Breast epithelium (tissue), 4 donors: ENCODE results near the gene FBN2. TPM values are rescaled to one million over a fixed set of nuclear protein-coding genes. Genes with fewer than 3 reads are reported as not detected.

Source experiments
- DNase-seq, 2 donors: peaks; one replicate each; pipeline ENCODE4 v3.0.0-alpha.2; 2019; ENCODE audit warnings: low spot score in 2 of 2
- H3K27ac ChIP-seq, 2 donors: fragments of 200-600 bp; sonication (generic) in 1 of 2; one replicate each; pipeline ENCODE4 v1.5.1; 2016 to 2019; ENCODE audit warnings: mild to moderate bottlenecking in 1 of 2
- H3K27me3 ChIP-seq, 2 donors: fragments of 200-600 bp; sonication (generic) in 1 of 2; one replicate each; pipeline versions ENCODE4 v1.5.1 to v1.6.0; 2017 to 2019; ENCODE audit warnings: control low read depth in 1 of 2, mild to moderate bottlenecking in 1 of 2
- H3K36me3 ChIP-seq: fragments of 200-600 bp; one replicate; pipeline ENCODE4 v1.5.1; 2019
- H3K4me1 ChIP-seq, 2 donors: fragments of 200-600 bp; sonication (generic); one replicate each; pipeline ENCODE4 v1.5.1; 2016 to 2019; ENCODE audit warnings: control low read depth in 1 of 2
- H3K4me3 ChIP-seq, 3 donors: fragments of 200-600 bp; sonication (generic); 1 replicate in 2 of 3; 2 replicates in 1 of 3; pipeline ENCODE4 v1.5.1; 2016 to 2019; ENCODE audit warnings: mild to moderate bottlenecking in 3 of 3, moderate library complexity in 2 of 3
- H3K9me3 ChIP-seq, 2 donors: fragments of 200-600 bp; sonication (generic) in 1 of 2; one replicate each; pipeline ENCODE4 v1.5.1; 2016 to 2019; ENCODE audit warnings: control low read depth in 1 of 2
- CTCF ChIP-seq, 3 donors: fragments of 450-650 bp; IDR thresholded peaks; one replicate each; pipeline ENCODE4 v1.5.1; 2016 to 2017; ENCODE audit warnings: antibody characterized with exemption in 3 of 3, mild to moderate bottlenecking in 3 of 3, moderate library complexity in 3 of 3
- POLR2A ChIP-seq: fragments of 450-650 bp; IDR thresholded peaks from one replicate; pipeline ENCODE4 v1.6.1; 2016; ENCODE audit warnings: antibody characterized with exemption, mild to moderate bottlenecking, moderate library complexity
- POLR2AphosphoS5 ChIP-seq, 3 donors: sonication (generic); formaldehyde crosslinking; IDR thresholded peaks; one replicate each; pipeline ENCODE4 v1.6.1; 2017; ENCODE audit warnings: antibody characterized with exemption in 3 of 3
- intact Hi-C: fragments of 100-400 bp; cut with DNase I; formaldehyde crosslinking; loops from one replicate; pipeline ENCODE4 v1.15.1; 2023; ENCODE audit warnings: low total_unique reads
- total RNA-seq, 3 donors: library from RNA; depleted of rRNA; stranded (reverse); fragments of >200 nt; gene quantifications; one replicate each; pipeline ENCODE4 v1.1.0, GENCODE V29; 2016

FBN2 gene
- total RNA-seq, 3 donors from 2014 or later = 0.88 to 7.5 (median 1.8) TPM

- intact Hi-C loops = no loop called here
These were observed 102.2 kb downstream of the FBN2 start for GRCh38 chr5:128435861-128436260.

GRCh38 chr5:128434993-128435392 is 103.1 kb downstream of the FBN2 start:
- H3K27me3 ChIP-seq = no peaks in the 10 kb centered on the region
- H3K9me3 ChIP-seq = no peaks in the 10 kb centered on the region
- intact Hi-C loops = no loop called here
- H3K4me1 ChIP-seq = no peaks in the 10 kb centered on the region
- no peak overlapping the region for H3K27ac ChIP-seq
- no peaks in the 10 kb centered on the region for H3K36me3 ChIP-seq
- DNase-seq = no peak
- TF ChIP-seq POLR2AphosphoS5 (IDR thresholded peaks at IDR 0.05) = no peak
- H3K4me3 ChIP-seq = no peak overlapping the region

More at GRCh38 chr5:128435861-128436260, 102.2 kb downstream of the FBN2 start:
- no peak for DNase-seq
- TF ChIP-seq POLR2A (no peak), POLR2AphosphoS5 (IDR thresholded peaks at IDR 0.05) (no peak), CTCF (IDR thresholded peaks at IDR 0.05) (no peak)
- H3K27me3 ChIP-seq = no peaks in the 10 kb centered on the region
- no peaks in the 10 kb centered on the region for H3K36me3 ChIP-seq
- no peak overlapping the region for H3K27ac ChIP-seq
- H3K4me1 ChIP-seq = no peaks in the 10 kb centered on the region
- no peaks in the 10 kb centered on the region for H3K9me3 ChIP-seq
- no peak overlapping the region for H3K4me3 ChIP-seq

GRCh38 chr5:128432913-128433440 is 105.1 kb downstream of the FBN2 start:
- TF ChIP-seq POLR2A (no peak), POLR2AphosphoS5 (IDR thresholded peaks at IDR 0.05) (no peak), CTCF (IDR thresholded peaks at IDR 0.05) (no peak)
- no peaks in the 10 kb centered on the region for H3K9me3 ChIP-seq
- H3K4me3 ChIP-seq = no peak overlapping the region
- H3K36me3 ChIP-seq = no peaks in the 10 kb centered on the region
- no peak overlapping the region for H3K27ac ChIP-seq
- H3K4me1 ChIP-seq = no peaks in the 10 kb centered on the region
- intact Hi-C loops = no loop called here
- H3K27me3 ChIP-seq = no peaks in the 10 kb centered on the region
- DNase-seq = no peak

- Histone ChIP-seq H3K4me3 (no peak overlapping the region), H3K4me1 (no peaks in the 10 kb centered on the region), H3K27me3 (no peaks in the 10 kb centered on the region), H3K27ac (no peak overlapping the region), H3K36me3 (no peaks in the 10 kb centered on the region), H3K9me3 (no peaks in the 10 kb centered on the region)
- no peak for DNase-seq
- intact Hi-C loops = no loop called here
- TF ChIP-seq POLR2A (no peak), CTCF (IDR thresholded peaks at IDR 0.05) (no peak), POLR2AphosphoS5 (IDR thresholded peaks at IDR 0.05) (no peak)
These were observed 110.1 kb downstream of the FBN2 start for GRCh38 chr5:128427921-128428320.

GRCh38 chr5:128426090-128426534 is 111.9 kb downstream of the FBN2 start:
- Histone ChIP-seq H3K4me1 (no peaks in the 10 kb centered on the region), H3K9me3 (no peaks in the 10 kb centered on the region), H3K4me3 (no peak overlapping the region), H3K27ac (no peak overlapping the region), H3K36me3 (no peaks in the 10 kb centered on the region), H3K27me3 (no peaks in the 10 kb centered on the region)
- TF ChIP-seq POLR2A (no peak), CTCF (IDR thresholded peaks at IDR 0.05) (no peak), POLR2AphosphoS5 (IDR thresholded peaks at IDR 0.05) (no peak)
- DNase-seq = no peak
- intact Hi-C loops = no loop called here

GRCh38 chr5:128424646-128425045 is 113.4 kb downstream of the FBN2 start:
- Histone ChIP-seq H3K36me3 (no peaks in the 10 kb centered on the region), H3K27ac (no peak overlapping the region), H3K4me1 (no peaks in the 10 kb centered on the region), H3K9me3 (no peaks in the 10 kb centered on the region), H3K4me3 (no peak overlapping the region), H3K27me3 (no peaks in the 10 kb centered on the region)
- TF ChIP-seq CTCF (IDR thresholded peaks at IDR 0.05) = no peak
- no peak for TF ChIP-seq POLR2A
- TF ChIP-seq POLR2AphosphoS5 (IDR thresholded peaks at IDR 0.05) = no peak
- intact Hi-C loops = no loop called here
- no peak for DNase-seq
